Measurements from ENCODE around the gene PGLYRP3. TPM values are rescaled to one million over a fixed set of nuclear protein-coding genes. Genes with fewer than 3 reads are reported as not detected.

The PGLYRP3 gene
- polyA plus RNA-seq (2013, experiment 1 of 2): not detected
- polyA plus RNA-seq (2013, experiment 2 of 2): not detected

GRCh38 chr1:153312570-153313186, at the start of gene PGLYRP3:
TSS of gene PGLYRP3 (minus strand) at chr1:153312952. CDS start at chr1:153310665, 2,287 bp downstream.
- H3K79me1 ChIP-seq (replicated peaks; ENCODE audit: low read length, poor library complexity, severe bottlenecking): no peaks in the 10 kb centered on the region
- WGBS: 49% methylated on average over 4 of the region's 4 CpGs
- H2AK5ac ChIP-seq (ENCODE audit: low read length, severe bottlenecking): no peak within 1 kb of the TSS
- H3K9me3 ChIP-seq (ENCODE audit: control insufficient read depth, low read length): no peaks in the 10 kb centered on the region
- H2BK12ac ChIP-seq (ENCODE audit: low read length in 2 of 2): no peak within 1 kb of the TSS
- H3K27ac ChIP-seq (ENCODE audit: low read length, poor library complexity, severe bottlenecking): no peak within 1 kb of the TSS
- H3K18ac ChIP-seq (ENCODE audit: low read depth in 1 of 2, low read length in 2 of 2): no peak within 1 kb of the TSS
- H2AFZ ChIP-seq (ENCODE audit: low read depth, low read length): no peak within 1 kb of the TSS
- no peak within 1 kb of the TSS for H3K23ac ChIP-seq (ENCODE audit: low read length in 2 of 2)
- no peaks in the 10 kb centered on the region for H3K36me3 ChIP-seq (ENCODE audit: control insufficient read depth in 1 of 2, insufficient read depth in 2 of 2, low read depth in 1 of 2, low read length in 2 of 2)
- no peaks in the 10 kb centered on the region for H3K4me1 ChIP-seq (ENCODE audit: control insufficient read depth, insufficient read depth, low read depth, low read length)
- no peak within 1 kb of the TSS for H4K91ac ChIP-seq (ENCODE audit: low read length)
- DNase-seq: no peak
- H2BK15ac ChIP-seq (ENCODE audit: low read depth, poor library complexity, severe bottlenecking): no peak within 1 kb of the TSS
- peaks cover 0 to 8% of the 10 kb centered on the region in 2 experiments for H3K27me3 ChIP-seq (ENCODE audit: control insufficient read depth in 1 of 2, insufficient read depth in 1 of 2, low read length in 2 of 2)
- H3K4me2 ChIP-seq (ENCODE audit: low read length, poor library complexity, severe bottlenecking): no peak within 1 kb of the TSS
- H3K14ac ChIP-seq (ENCODE audit: low read length in 2 of 2): no peak within 1 kb of the TSS
- H3K4ac ChIP-seq (ENCODE audit: low read depth in 1 of 2, low read length in 2 of 2): no peak within 1 kb of the TSS
- H3K9ac ChIP-seq (ENCODE audit: low read length): no peak within 1 kb of the TSS
- H3K4me3 ChIP-seq (ENCODE audit: insufficient read depth in 1 of 2, low read depth in 1 of 2, low read length in 2 of 2): no peak within 1 kb of the TSS
- no peak within 1 kb of the TSS for H4K8ac ChIP-seq (ENCODE audit: low read length)
- H2BK5ac ChIP-seq (ENCODE audit: low read depth, low read length, poor library complexity, severe bottlenecking): no peak within 1 kb of the TSS
- no peak within 1 kb of the TSS for H2BK120ac ChIP-seq (ENCODE audit: low read depth, low read length)

GRCh38 chr1:153362187-153362775, 49.5 kb upstream of the PGLYRP3 start:
- H2BK5ac ChIP-seq (ENCODE audit: low read depth, low read length, poor library complexity, severe bottlenecking): no peak overlapping the region
- no peak overlapping the region for H2BK15ac ChIP-seq (ENCODE audit: low read depth, poor library complexity, severe bottlenecking)
- H3K14ac ChIP-seq (ENCODE audit: low read length in 2 of 2): no peak overlapping the region
- H3K4me2 ChIP-seq (ENCODE audit: low read length, poor library complexity, severe bottlenecking): no peak overlapping the region
- H3K23ac ChIP-seq (ENCODE audit: low read length in 2 of 2): no peak overlapping the region
- no peak for DNase-seq
- WGBS: 57% methylated on average over 3 of the region's 3 CpGs
- H3K4ac ChIP-seq (ENCODE audit: low read depth in 1 of 2, low read length in 2 of 2): no peak overlapping the region
- H3K4me1 ChIP-seq (ENCODE audit: control insufficient read depth, insufficient read depth, low read depth, low read length): no peaks in the 10 kb centered on the region
- no peaks in the 10 kb centered on the region for H3K79me1 ChIP-seq (replicated peaks; ENCODE audit: low read length, poor library complexity, severe bottlenecking)
- peaks cover 26 to 79% of the 10 kb centered on the region in 2 experiments for H3K27me3 ChIP-seq (ENCODE audit: control insufficient read depth in 1 of 2, insufficient read depth in 1 of 2, low read length in 2 of 2)
- H2AFZ ChIP-seq (ENCODE audit: low read depth, low read length): no peak overlapping the region
- no peak overlapping the region for H2BK120ac ChIP-seq (ENCODE audit: low read depth, low read length)
- H3K27ac ChIP-seq (ENCODE audit: low read length, poor library complexity, severe bottlenecking): no peak overlapping the region
- H2AK5ac ChIP-seq (ENCODE audit: low read length, severe bottlenecking): no peak overlapping the region
- H3K9ac ChIP-seq (ENCODE audit: low read length): no peak overlapping the region
- H3K9me3 ChIP-seq (ENCODE audit: control insufficient read depth, low read length): no peaks in the 10 kb centered on the region
- H3K36me3 ChIP-seq (ENCODE audit: control insufficient read depth in 1 of 2, insufficient read depth in 2 of 2, low read depth in 1 of 2, low read length in 2 of 2): no peaks in the 10 kb centered on the region
- no peak overlapping the region for H3K4me3 ChIP-seq (ENCODE audit: insufficient read depth in 1 of 2, low read depth in 1 of 2, low read length in 2 of 2)
- H4K91ac ChIP-seq (ENCODE audit: low read length): no peak overlapping the region
- H2BK12ac ChIP-seq (ENCODE audit: low read length in 2 of 2): no peak overlapping the region
- H3K18ac ChIP-seq (ENCODE audit: low read depth in 1 of 2, low read length in 2 of 2): no peak overlapping the region
- no peak overlapping the region for H4K8ac ChIP-seq (ENCODE audit: low read length)

- no peaks in the 10 kb centered on the region for H3K36me3 ChIP-seq (ENCODE audit: control insufficient read depth in 1 of 2, insufficient read depth in 2 of 2, low read depth in 1 of 2, low read length in 2 of 2)
These were observed 48.8 kb upstream of the PGLYRP3 start for GRCh38 chr1:153361480-153362109.

More at GRCh38 chr1:153361480-153362109, 48.8 kb upstream of the PGLYRP3 start:
- Histone ChIP-seq H4K8ac (ENCODE audit: low read length) (no peak overlapping the region), H3K4me1 (ENCODE audit: control insufficient read depth, insufficient read depth, low read depth, low read length) (no peaks in the 10 kb centered on the region), H3K23ac (ENCODE audit: low read length in 2 of 2) (no peak overlapping the region), H2AK5ac (ENCODE audit: low read length, severe bottlenecking) (no peak overlapping the region), H3K14ac (ENCODE audit: low read length in 2 of 2) (no peak overlapping the region), H3K27me3 (ENCODE audit: control insufficient read depth in 1 of 2, insufficient read depth in 1 of 2, low read length in 2 of 2) (peaks cover 26 to 82% of the 10 kb centered on the region in 2 experiments), H2BK15ac (ENCODE audit: low read depth, poor library complexity, severe bottlenecking) (no peak overlapping the region), H2BK5ac (ENCODE audit: low read depth, low read length, poor library complexity, severe bottlenecking) (no peak overlapping the region), H3K18ac (ENCODE audit: low read depth in 1 of 2, low read length in 2 of 2) (no peak overlapping the region), H2BK12ac (ENCODE audit: low read length in 2 of 2) (no peak overlapping the region), H2AFZ (ENCODE audit: low read depth, low read length) (no peak overlapping the region), H3K4me2 (ENCODE audit: low read length, poor library complexity, severe bottlenecking) (no peak overlapping the region), H3K9ac (ENCODE audit: low read length) (no peak overlapping the region), H4K91ac (ENCODE audit: low read length) (no peak overlapping the region), H3K27ac (ENCODE audit: low read length, poor library complexity, severe bottlenecking) (no peak overlapping the region), H3K4ac (ENCODE audit: low read depth in 1 of 2, low read length in 2 of 2) (no peak overlapping the region), H3K9me3 (ENCODE audit: control insufficient read depth, low read length) (no peaks in the 10 kb centered on the region), H3K79me1 (replicated peaks; ENCODE audit: low read length, poor library complexity, severe bottlenecking) (no peaks in the 10 kb centered on the region), H3K4me3 (ENCODE audit: insufficient read depth in 1 of 2, low read depth in 1 of 2, low read length in 2 of 2) (no peak overlapping the region), H2BK120ac (ENCODE audit: low read depth, low read length) (no peak overlapping the region)
- no peak for DNase-seq
- WGBS: 38% methylated on average over 4 of the region's 4 CpGs

Measured in mesenchymal stem cell (in vitro differentiated cells and primary cell).